ENCODE measurements around the gene EXT2. TPM values are rescaled to one million over a fixed set of nuclear protein-coding genes. Genes with fewer than 3 reads are reported as not detected.

Gene EXT2
- polyA plus RNA-seq, 1 of the 3 experiments (the other 2 are of a cell fraction) = 92.9 TPM

DNA sequence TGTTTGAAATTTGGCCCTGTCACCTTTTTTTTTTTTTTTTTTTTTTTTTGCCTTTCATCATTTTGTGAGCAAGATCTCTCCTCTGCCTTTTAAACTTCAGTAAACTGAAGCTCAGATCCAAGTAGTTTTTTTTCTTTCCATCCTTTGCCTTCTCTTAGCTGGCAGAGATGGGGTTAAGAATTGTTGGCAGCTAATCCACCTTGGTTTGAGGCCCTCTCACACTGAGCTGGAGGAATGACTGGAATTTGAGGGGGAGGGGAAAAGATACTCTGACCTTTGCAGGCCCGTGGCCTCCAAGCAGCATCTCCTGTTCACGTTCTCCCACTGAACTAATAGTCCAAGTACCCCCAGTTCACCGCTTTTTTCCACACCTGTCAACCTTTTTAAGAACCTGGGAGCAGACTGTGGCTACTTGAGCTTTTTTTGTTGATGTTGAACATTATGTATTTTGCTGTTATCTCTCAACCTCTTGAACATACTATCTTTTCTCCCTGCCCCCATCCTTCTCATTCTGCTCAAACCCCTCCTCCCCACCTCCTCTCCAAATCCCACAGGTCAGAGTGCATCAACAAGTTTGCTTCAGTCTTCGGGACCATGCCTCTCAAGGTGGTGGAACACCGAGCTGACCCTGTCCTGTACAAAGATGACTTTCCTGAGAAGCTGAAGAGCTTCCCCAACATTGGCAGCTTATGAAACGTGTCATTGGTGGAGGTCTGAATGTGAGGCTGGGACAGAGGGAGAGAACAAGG is 148.3 kb downstream of the EXT2 start:
- no peaks in the 10 kb centered on the region for H3K79me2 ChIP-seq (ENCODE audit: insufficient read depth)
- no peak for DNase-seq
- no peaks in the 10 kb centered on the region for H3K9me3 ChIP-seq
- ChIA-PET POLR2A (no interaction called here), CTCF (interaction anchor here (1.1 kb wide), 1 partner anchor 110 kb away, joined by 5 read pairs; no protein-coding TSS in a partner anchor)
- no peak overlapping the region for H3K4me3 ChIP-seq (ENCODE audit: low read depth in 2 of 2, low read length in 1 of 2)
- peak; percentile 30; the same call in 1 of the 2 replicates for TF ChIP-seq POLR2AphosphoS5 (IDR thresholded peaks at IDR 0.05; ENCODE audit: low read depth, low read length)
- peak; percentile 33; the same call in 1 of the 2 replicates for TF ChIP-seq TAF1 (IDR thresholded peaks at IDR 0.05; ENCODE audit: borderline replicate concordance, low read depth, low read length)
- TF ChIP-seq, protein P1, sequence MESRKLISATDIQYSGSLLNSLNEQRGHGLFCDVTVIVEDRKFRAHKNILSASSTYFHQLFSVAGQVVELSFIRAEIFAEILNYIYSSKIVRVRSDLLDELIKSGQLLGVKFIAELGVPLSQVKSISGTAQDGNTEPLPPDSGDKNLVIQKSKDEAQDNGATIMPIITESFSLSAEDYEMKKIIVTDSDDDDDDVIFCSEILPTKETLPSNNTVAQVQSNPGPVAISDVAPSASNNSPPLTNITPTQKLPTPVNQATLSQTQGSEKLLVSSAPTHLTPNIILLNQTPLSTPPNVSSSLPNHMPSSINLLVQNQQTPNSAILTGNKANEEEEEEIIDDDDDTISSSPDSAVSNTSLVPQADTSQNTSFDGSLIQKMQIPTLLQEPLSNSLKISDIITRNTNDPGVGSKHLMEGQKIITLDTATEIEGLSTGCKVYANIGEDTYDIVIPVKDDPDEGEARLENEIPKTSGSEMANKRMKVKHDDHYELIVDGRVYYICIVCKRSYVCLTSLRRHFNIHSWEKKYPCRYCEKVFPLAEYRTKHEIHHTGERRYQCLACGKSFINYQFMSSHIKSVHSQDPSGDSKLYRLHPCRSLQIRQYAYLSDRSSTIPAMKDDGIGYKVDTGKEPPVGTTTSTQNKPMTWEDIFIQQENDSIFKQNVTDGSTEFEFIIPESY (IDR thresholded peaks at IDR 0.05; ENCODE audit: borderline replicate concordance, low read depth) = no peak
- no peak for TF ChIP-seq IRF3 (IDR thresholded peaks at IDR 0.05; ENCODE audit: low read depth, low read length)
- TF ChIP-seq, protein P2, sequence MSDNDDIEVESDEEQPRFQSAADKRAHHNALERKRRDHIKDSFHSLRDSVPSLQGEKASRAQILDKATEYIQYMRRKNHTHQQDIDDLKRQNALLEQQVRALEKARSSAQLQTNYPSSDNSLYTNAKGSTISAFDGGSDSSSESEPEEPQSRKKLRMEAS (IDR thresholded peaks at IDR 0.05; ENCODE audit: low read depth) = peak; percentile 61
- peak in 1 of 2 experiments; percentile 87; a peak in 1 of 4 replicates for TF ChIP-seq EP300 (IDR thresholded peaks at IDR 0.05; ENCODE audit: borderline replicate concordance in 1 of 2, low read depth in 1 of 2, low read length in 1 of 2)
- no peak for TF ChIP-seq FOXJ3 (CRISPR knock-in tag; IDR thresholded peaks at IDR 0.05)
- peak; percentile 96 for TF ChIP-seq TEAD4 (IDR thresholded peaks at IDR 0.05; ENCODE audit: borderline replicate concordance, insufficient read depth)
- TF ChIP-seq TCF12 (IDR thresholded peaks at IDR 0.05) = peak; percentile 70
- peak; percentile 96 for TF ChIP-seq NFIC (IDR thresholded peaks at IDR 0.05; ENCODE audit: borderline replicate concordance)
- TF ChIP-seq JUND (IDR thresholded peaks at IDR 0.05) = peak; percentile 47; the same call in 1 of the 2 replicates
- TF ChIP-seq FOSL2 (IDR thresholded peaks at IDR 0.05; ENCODE audit: borderline replicate concordance, low read depth) = peak; percentile 13; the same call in 1 of the 2 replicates
- peak; percentile 80; the same call in 1 of the 2 replicates for TF ChIP-seq RXRA (IDR thresholded peaks at IDR 0.05; ENCODE audit: borderline replicate concordance, low read depth)
- peak; percentile 50; the same call in 1 of the 2 replicates for TF ChIP-seq REST (IDR thresholded peaks at IDR 0.05; ENCODE audit: low read depth, low read length)
- TF ChIP-seq PBX3 (IDR thresholded peaks at IDR 0.05) = peak; percentile 60
- H3K27ac ChIP-seq (ENCODE audit: low read depth in 2 of 2, low read length in 1 of 2) = peak overlapping the region; percentile 74 to 83
- peak overlapping the region; percentile 8; the same call in 1 of the 2 replicates for H3K9ac ChIP-seq
- H3K4me2 ChIP-seq = peak overlapping the region; percentile 64
- no peaks in the 10 kb centered on the region for H4K20me1 ChIP-seq (ENCODE audit: insufficient read depth)
- no peaks in the 10 kb centered on the region for H3K27me3 ChIP-seq (ENCODE audit: insufficient read depth)
- H3K9me2 ChIP-seq = no peaks in the 10 kb centered on the region
- H3K36me3 ChIP-seq (replicated peaks in 1 of 2; ENCODE audit: control insufficient read depth in 1 of 2, insufficient read depth in 2 of 2, low read length in 1 of 2) = peaks cover 0 to 4% of the 10 kb centered on the region in 2 experiments
- H2AFZ ChIP-seq (ENCODE audit: low read depth) = no peak overlapping the region
- 60% methylated on average over 6 of the region's 6 CpGs for WGBS (ENCODE audit: low lambda C conversion rate)
- H3F3A ChIP-seq (replicated peaks; ENCODE audit: insufficient read depth) = peaks cover 17% of the 10 kb centered on the region
- H3K4me1 ChIP-seq (ENCODE audit: control insufficient read depth in 1 of 2, insufficient read depth in 2 of 2, low read depth in 1 of 2, low read length in 1 of 2) = peaks cover 20 to 55% of the 10 kb centered on the region in 2 experiments
